CD4-positive, alpha-beta T cell treated with Interleukin-12 subunit alpha and Interleukin-12 subunit beta, for 1 hour (primary cell): ENCODE results near the gene ACOX1.
"Not testable (repeated sequence)": the region's sequence is repeated elsewhere in the genome, so short reads cannot be mapped to it uniquely, and the experiment has no call there.

ENCODE experiments used
- DNase-seq: peaks from one replicate; pipeline ENCODE4 v3.0.0-alpha.2; 2020

The ACOX1 gene

GRCh38 chr17:75980188-75981018, 1.4 kb upstream of the ACOX1 start:
- DNase-seq = no peak

- DNase-seq = no peak
Observed at GRCh38 chr17:75979705-75980187, 780 bp upstream of the ACOX1 start.

GRCh38 chr17:75976175-75976848, 2.7 kb downstream of the ACOX1 start:
- DNase-seq = no peak

GRCh38 chr17:75975757-75976174, 3.2 kb downstream of the ACOX1 start:
- DNase-seq = no peak

GRCh38 chr17:75975187-75975586, 3.8 kb downstream of the ACOX1 start:
- DNase-seq = not testable (repeated sequence)

GRCh38 chr17:75970626-75971025, 8.3 kb downstream of the ACOX1 start:
- no peak for DNase-seq

GRCh38 chr17:75970011-75970523, 8.9 kb downstream of the ACOX1 start:
- DNase-seq = no peak

GRCh38 chr17:75969044-75969443, 9.9 kb downstream of the ACOX1 start:
- DNase-seq = not testable (repeated sequence)

- no peak for DNase-seq
Observed at GRCh38 chr17:75965468-75965867, 13.5 kb downstream of the ACOX1 start.

GRCh38 chr17:75959839-75960511, 19.0 kb downstream of the ACOX1 start:
- DNase-seq = no peak

GRCh38 chr17:75959051-75959838, 19.7 kb downstream of the ACOX1 start:
- no peak for DNase-seq

- no peak for DNase-seq
Observed at GRCh38 chr17:75950855-75951554, 28.0 kb downstream of the ACOX1 start.

GRCh38 chr17:75950421-75950820, 28.5 kb downstream of the ACOX1 start:
- no peak for DNase-seq

GRCh38 chr17:75945211-75945610, 33.8 kb downstream of the ACOX1 start:
- DNase-seq = no peak

GRCh38 chr17:75943491-75943890, 35.5 kb downstream of the ACOX1 start:
- no peak for DNase-seq

GRCh38 chr17:75942473-75942872, 36.5 kb downstream of the ACOX1 start:
- no peak for DNase-seq

- no peak for DNase-seq
Observed at GRCh38 chr17:75941442-75941819, 37.5 kb downstream of the ACOX1 start.

- peak; percentile 87 for DNase-seq
Observed at GRCh38 chr17:75940727-75941441, 38.1 kb downstream of the ACOX1 start, which contains the start of gene FBF1. Gene FBF1, minus strand, starts transcription at chr17:75941042. Its CDS starts 2,893 bp downstream, at chr17:75938149.

- DNase-seq = no peak
Observed at GRCh38 chr17:75937652-75938051, 41.3 kb downstream of the ACOX1 start.

GRCh38 chr17:75933808-75934207, 45.2 kb downstream of the ACOX1 start:
- no peak for DNase-seq

GRCh38 chr17:75932852-75933251, 46.1 kb downstream of the ACOX1 start:
- no peak for DNase-seq
